GM12875 (cell line): ENCODE measurements around the gene EGFL8.
A peak's percentile ranks its signal among the peaks of the same experiment; 100 is the strongest.

Source experiments
- H3K4me3 ChIP-seq: one replicate; pipeline ENCODE4 v1.5.1; 2011; ENCODE audit warnings: low read depth, low read length, control low read depth
- CTCF ChIP-seq: IDR thresholded peaks from 2 replicates; pipeline ENCODE4 v1.5.1; 2011; ENCODE audit warnings: low read depth, mild to moderate bottlenecking, control low read depth, inconsistent platforms, low read length, moderate library complexity, borderline replicate concordance; ENCODE audit not compliant: insufficient read depth

Gene EGFL8

GRCh38 chr6:32123681-32124080 is 40.7 kb upstream of the EGFL8 start:
- no peak overlapping the region for H3K4me3 ChIP-seq
- TF ChIP-seq CTCF: no peak

GRCh38 chr6:32126880-32127279 is 37.5 kb upstream of the EGFL8 start:
- no peak for TF ChIP-seq CTCF
- no peak overlapping the region for H3K4me3 ChIP-seq

- peak overlapping the region; percentile 79 for H3K4me3 ChIP-seq
- TF ChIP-seq CTCF: no peak
Observed at GRCh38 chr6:32127409-32127716, 37.0 kb upstream of the EGFL8 start.

GRCh38 chr6:32127717-32128592 is 36.4 kb upstream of the EGFL8 start, which contains the start of gene ATF6B:
Gene ATF6B, minus strand, starts transcription at chr6:32128246. Its CDS starts 39 bp downstream, at chr6:32128207.
- TF ChIP-seq CTCF: no peak
- peak within 1 kb of the TSS; percentile 79 for H3K4me3 ChIP-seq

- no peak for TF ChIP-seq CTCF
- H3K4me3 ChIP-seq: no peak overlapping the region
Observed at GRCh38 chr6:32128751-32129296, 35.6 kb upstream of the EGFL8 start.

GRCh38 chr6:32129297-32130088 is 34.9 kb upstream of the EGFL8 start:
- H3K4me3 ChIP-seq: peak overlapping the region; percentile 56
- TF ChIP-seq CTCF: no peak
